ENCODE results near the gene ACVR1. TPM values are rescaled to one million over a fixed set of nuclear protein-coding genes. Genes with fewer than 3 reads are reported as not detected.
"Not testable (repeated sequence)": the region's sequence is repeated elsewhere in the genome, so short reads cannot be mapped to it uniquely, and the experiment has no call there.

ACVR1 gene
- total RNA-seq, 1 donor from 2014 or later: 22.4 TPM

- H3K4me3 ChIP-seq (ENCODE audit: low read depth, low read length): no peak overlapping the region
- H3K36me3 ChIP-seq (ENCODE audit: control insufficient read depth, insufficient read depth, low read length): no peaks in the 10 kb centered on the region
- no peak for DNase-seq (ENCODE audit: low read depth)
- no peaks in the 10 kb centered on the region for H3K27me3 ChIP-seq (ENCODE audit: control insufficient read depth, insufficient read depth, low read length)
- TF ChIP-seq, protein P1, sequence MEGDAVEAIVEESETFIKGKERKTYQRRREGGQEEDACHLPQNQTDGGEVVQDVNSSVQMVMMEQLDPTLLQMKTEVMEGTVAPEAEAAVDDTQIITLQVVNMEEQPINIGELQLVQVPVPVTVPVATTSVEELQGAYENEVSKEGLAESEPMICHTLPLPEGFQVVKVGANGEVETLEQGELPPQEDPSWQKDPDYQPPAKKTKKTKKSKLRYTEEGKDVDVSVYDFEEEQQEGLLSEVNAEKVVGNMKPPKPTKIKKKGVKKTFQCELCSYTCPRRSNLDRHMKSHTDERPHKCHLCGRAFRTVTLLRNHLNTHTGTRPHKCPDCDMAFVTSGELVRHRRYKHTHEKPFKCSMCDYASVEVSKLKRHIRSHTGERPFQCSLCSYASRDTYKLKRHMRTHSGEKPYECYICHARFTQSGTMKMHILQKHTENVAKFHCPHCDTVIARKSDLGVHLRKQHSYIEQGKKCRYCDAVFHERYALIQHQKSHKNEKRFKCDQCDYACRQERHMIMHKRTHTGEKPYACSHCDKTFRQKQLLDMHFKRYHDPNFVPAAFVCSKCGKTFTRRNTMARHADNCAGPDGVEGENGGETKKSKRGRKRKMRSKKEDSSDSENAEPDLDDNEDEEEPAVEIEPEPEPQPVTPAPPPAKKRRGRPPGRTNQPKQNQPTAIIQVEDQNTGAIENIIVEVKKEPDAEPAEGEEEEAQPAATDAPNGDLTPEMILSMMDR (IDR thresholded peaks at IDR 0.05; ENCODE audit: insufficient read depth, low read length, poor library complexity, severe bottlenecking): no peak
These were observed 17.5 kb upstream of the ACVR1 start for GRCh38 chr2:157893611-157894010.

DNA sequence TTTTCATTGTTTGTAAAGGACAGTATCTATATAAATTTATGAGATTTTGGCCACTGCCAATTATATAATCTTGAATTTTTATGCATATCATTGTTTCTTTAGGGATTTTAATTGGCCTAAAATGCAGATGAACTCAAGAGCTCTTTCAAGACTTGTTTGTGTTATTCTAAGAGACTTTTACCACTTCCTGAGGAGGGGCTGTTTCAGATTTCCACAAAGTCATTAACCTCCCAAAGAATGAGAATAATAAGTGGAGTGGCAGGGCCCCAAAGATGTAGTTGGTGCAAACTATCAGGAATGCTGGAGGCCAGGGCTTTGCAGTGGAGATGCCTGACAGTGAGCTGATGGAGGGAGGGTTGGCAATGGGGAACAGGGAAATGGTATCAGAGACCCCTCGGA, 15.5 kb upstream of the ACVR1 start:
- Histone ChIP-seq H3K36me3 (ENCODE audit: control insufficient read depth, insufficient read depth, low read length) (no peaks in the 10 kb centered on the region), H3K27me3 (ENCODE audit: control insufficient read depth, insufficient read depth, low read length) (no peaks in the 10 kb centered on the region), H3K4me3 (ENCODE audit: low read depth, low read length) (no peak overlapping the region)
- TF ChIP-seq, protein P1 (IDR thresholded peaks at IDR 0.05; ENCODE audit: insufficient read depth, low read length, poor library complexity, severe bottlenecking): no peak
- DNase-seq (ENCODE audit: low read depth): no peak

DNA sequence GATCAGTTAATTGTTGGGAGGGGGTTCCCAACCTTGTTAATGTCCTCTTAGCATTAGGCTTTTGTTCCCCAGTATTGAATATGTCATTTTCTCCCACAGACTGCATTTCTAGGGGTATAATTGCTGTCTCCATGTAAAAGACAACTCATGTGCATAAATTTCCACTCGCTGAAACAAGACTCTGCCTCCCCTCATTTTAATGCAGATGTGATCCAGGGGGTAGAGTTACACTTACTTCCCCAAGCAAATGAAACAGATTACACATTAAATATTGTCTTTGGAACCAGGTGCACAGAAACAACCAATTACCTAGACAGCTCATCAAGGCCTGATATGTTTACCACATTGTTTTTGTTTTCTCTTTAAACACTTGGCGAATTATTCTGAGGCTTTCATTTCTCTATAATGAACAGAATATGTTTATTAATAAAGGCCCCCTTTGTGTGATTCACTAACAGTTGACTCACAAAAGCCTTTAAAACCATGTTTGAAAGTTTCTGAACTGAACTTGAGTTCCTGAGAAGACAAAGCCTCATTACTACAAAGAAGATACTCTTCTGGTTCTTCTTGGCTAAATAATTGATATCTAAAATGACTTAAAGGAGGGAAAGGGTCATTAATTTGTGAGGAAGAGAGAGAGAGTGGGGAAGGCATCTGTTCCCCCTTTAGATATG, 15.0 kb upstream of the ACVR1 start:
- DNase-seq (ENCODE audit: low read depth): no peak
- Histone ChIP-seq H3K27me3 (ENCODE audit: control insufficient read depth, insufficient read depth, low read length) (no peaks in the 10 kb centered on the region), H3K4me3 (ENCODE audit: low read depth, low read length) (no peak overlapping the region), H3K36me3 (ENCODE audit: control insufficient read depth, insufficient read depth, low read length) (no peaks in the 10 kb centered on the region)
- TF ChIP-seq, protein P1 (IDR thresholded peaks at IDR 0.05; ENCODE audit: insufficient read depth, low read length, poor library complexity, severe bottlenecking): no peak

GRCh38 chr2:157887946-157888345, 11.8 kb upstream of the ACVR1 start:
- H3K4me3 ChIP-seq (ENCODE audit: low read depth, low read length): no peak overlapping the region
- TF ChIP-seq, protein P1 (IDR thresholded peaks at IDR 0.05; ENCODE audit: insufficient read depth, low read length, poor library complexity, severe bottlenecking): no peak
- no peaks in the 10 kb centered on the region for H3K27me3 ChIP-seq (ENCODE audit: control insufficient read depth, insufficient read depth, low read length)
- H3K36me3 ChIP-seq (ENCODE audit: control insufficient read depth, insufficient read depth, low read length): no peaks in the 10 kb centered on the region
- DNase-seq (ENCODE audit: low read depth): no peak

DNA sequence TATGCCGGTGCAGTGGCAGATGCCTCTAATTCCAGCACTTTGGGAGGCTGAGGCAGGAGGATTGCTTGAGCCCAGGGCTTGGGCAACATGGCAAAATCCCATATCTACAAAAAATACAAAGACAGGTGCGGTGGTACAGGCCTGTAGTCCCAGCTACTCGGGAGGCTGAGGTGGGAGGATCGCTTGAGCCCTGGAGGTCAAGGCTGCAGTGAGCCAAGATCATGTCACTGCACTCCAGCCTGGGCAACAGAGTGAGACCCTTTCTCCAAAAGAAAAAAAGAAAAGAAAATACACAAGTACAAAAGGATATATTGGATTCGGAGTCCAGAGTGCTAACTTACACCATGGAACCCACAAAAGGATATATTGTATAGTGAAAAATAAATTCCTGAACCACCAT, 8.4 kb upstream of the ACVR1 start:
- H3K4me3 ChIP-seq (ENCODE audit: low read depth, low read length); DNase-seq (ENCODE audit: low read depth); H3K36me3 ChIP-seq (ENCODE audit: control insufficient read depth, insufficient read depth, low read length); H3K27me3 ChIP-seq (ENCODE audit: control insufficient read depth, insufficient read depth, low read length): not testable (repeated sequence)

DNA sequence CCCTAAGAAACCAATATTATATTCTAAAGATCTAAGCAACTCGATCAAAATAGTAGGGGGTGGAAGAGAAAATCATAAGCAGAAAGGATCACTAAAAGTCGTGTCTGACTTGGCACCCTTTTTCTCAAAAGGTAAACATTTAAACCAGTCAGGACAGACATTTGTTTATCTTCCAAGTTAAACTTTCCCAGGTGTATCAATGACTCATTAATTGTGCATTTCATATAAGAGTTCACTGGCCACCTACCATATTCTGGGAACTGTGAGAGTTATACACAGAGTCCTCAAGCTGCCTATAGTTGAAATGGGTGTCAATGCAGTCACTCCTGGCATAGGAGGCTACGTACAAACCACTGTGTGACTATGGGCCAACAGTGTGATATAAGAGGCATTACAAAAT, 4.8 kb upstream of the ACVR1 start:
- TF ChIP-seq, protein P1 (IDR thresholded peaks at IDR 0.05; ENCODE audit: insufficient read depth, low read length, poor library complexity, severe bottlenecking): no peak
- H3K36me3 ChIP-seq (ENCODE audit: control insufficient read depth, insufficient read depth, low read length): no peaks in the 10 kb centered on the region
- DNase-seq (ENCODE audit: low read depth): no peak
- no peak overlapping the region for H3K4me3 ChIP-seq (ENCODE audit: low read depth, low read length)
- H3K27me3 ChIP-seq (ENCODE audit: control insufficient read depth, insufficient read depth, low read length): no peaks in the 10 kb centered on the region

Data from kidney epithelial cell (primary cell).